NCI-H1092 (cell line): ENCODE measurements around the gene EIF3B.
"Not testable (repeated sequence)": the region's sequence is repeated elsewhere in the genome, so short reads cannot be mapped to it uniquely, and the experiment has no call there.

Source experiments
- DNase-seq: peaks from one replicate; lab custom pipeline; 2025; lab: John Stamatoyannopoulos, UW

EIF3B gene

GRCh38 chr7:2399848-2400587 is 45.4 kb downstream of the EIF3B start:
- peak; percentile 55 for DNase-seq

DNA sequence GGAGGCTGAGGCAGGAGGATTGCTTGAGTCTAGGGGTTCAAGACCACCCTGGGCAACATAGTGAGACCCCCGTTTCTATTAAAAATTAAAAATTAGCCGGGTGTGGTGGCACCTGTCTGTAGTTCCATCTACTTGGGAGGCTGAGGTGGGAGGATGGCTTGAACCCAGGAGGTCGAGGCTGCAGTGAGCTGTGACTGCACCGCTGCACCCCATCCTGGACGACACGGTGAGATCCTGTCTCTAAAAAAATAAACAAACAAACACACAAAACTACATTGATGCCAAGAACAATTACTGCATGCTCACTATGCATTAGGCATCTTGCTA is 48.0 kb downstream of the EIF3B start:
- DNase-seq: no peak

DNA sequence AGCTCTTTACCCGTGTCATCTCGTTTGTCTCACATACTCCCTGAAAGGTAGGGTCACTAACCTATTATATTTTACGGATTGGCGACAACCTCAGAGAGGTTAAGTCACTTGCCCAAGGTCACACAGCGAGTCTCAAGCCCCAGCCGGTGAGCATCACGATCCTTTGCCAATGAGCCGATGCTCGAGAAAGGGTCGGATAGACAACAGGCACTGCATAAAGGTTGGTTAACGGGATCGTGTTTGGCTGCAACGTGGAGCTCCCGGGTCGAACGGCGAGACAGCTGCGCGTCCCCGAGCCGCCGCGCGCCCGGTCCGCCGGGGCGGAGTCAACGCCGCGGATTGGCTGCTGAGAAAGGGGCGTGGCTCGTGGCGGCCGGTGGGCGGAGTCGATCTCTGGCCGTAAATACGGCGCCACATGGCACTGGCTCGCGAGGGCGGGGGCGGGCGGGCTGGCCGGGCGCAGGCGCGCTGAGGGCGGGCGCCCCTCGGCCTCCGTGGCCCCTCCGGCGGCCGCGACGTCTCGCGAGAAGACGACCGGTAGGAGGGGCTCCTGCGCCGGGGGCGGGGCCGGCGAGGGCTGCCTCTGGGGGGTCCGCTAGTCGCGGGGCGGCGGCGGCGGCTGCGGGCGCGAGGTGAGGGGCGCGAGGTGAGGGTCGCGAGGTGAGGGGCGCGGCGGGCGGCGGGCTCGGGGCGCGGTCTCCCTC is 48.5 kb downstream of the EIF3B start, which contains the start of gene CHST12:
Gene CHST12, plus strand, starts transcription at position 598 of the 704 bp plus-strand sequence. CDS start 29,029 bp downstream, outside the sequence.
- peak; percentile 94 for DNase-seq

DNA sequence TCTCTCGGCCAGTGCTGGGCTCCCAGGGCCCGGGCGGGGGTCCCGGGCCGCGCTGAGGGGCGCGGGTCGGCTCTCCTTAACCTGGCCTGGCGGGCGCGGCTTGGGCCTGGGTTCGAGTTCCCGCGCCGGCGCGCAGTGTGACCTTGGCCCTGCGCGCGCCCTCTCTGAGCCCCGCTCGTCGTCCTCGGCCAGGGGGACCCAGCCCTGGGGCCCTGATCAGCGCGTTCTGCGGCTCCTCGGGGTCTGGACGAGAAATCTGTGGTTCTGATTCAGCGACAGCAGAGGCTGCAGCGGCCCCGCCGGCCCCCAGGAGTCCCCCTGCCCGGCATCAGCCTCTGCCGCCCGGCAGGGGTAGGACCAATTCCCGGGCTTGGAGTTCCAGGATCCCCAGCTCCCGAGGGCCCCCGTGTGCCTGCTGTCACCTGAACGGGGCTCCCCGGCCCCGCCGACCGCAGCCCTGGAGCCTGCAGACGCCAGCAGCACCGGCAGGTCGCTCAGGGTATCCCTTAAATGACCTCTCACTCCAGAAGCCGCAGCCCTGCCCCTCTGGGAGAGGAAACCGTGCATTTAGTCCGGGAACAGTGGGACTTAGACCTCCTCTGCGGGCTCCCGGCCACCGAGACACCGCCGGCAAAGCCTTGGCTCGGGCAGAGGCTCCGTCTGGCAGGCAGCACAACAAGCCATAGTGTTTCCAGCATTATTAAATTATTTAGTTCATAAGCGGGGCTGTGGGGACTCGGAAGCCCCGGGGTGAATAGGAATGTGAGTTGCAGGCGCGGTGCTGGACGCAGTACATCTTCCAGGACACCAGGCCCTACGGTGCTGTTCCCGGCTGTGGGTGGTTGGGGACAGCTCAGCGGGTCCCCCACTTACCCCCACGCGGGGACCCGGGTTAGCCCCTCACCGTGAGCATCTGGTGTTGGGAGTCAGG is 49.4 kb downstream of the EIF3B start:
- peak; percentile 15 for DNase-seq

- DNase-seq: no peak
These were observed 50.1 kb downstream of the EIF3B start for GRCh38 chr7:2404714-2405119.

- DNase-seq: no peak
These were observed 50.6 kb downstream of the EIF3B start for GRCh38 chr7:2405201-2405600.

DNA sequence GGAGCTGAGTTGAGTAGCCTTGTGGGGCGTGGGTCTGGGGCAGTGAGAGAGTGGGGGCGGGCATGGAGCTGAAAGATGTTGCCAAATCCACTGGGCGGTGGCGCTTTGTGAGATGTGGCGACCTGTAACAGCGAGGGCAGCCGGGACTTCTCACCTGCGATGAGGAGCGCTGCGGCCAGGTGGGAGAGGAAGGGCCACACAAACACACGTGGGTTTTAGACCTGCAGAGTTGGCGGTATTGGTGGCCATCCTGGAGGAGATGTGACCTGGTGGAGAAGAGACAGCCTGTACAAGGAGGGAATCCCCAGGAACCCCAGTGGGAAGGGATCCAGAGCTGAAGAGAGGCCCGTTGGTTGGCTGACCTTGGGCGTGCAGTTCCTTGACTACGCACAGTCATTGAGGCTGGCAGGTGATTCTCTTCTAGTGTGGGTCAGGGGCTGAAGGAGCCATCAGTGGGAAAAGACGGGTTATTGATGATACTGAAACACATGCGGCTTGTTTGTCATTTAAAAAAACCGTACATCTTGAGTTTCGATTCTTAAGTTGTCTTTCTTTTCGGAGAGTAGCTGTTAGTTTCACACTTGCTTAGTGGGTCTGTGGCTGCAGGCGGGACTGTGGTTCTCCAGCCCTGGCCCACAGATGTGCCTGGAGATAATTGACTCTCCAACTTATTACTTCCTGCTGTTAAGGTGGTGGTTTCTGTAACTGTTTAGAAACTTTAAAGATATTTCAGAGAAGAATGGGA is 51.1 kb downstream of the EIF3B start:
- DNase-seq: no peak

GRCh38 chr7:2409745-2410414 is 55.3 kb downstream of the EIF3B start:
- DNase-seq: no peak

- no peak for DNase-seq
These were observed 56.4 kb downstream of the EIF3B start for GRCh38 chr7:2411049-2411448.

- DNase-seq: no peak
These were observed 57.4 kb downstream of the EIF3B start for GRCh38 chr7:2411815-2412586.

DNA sequence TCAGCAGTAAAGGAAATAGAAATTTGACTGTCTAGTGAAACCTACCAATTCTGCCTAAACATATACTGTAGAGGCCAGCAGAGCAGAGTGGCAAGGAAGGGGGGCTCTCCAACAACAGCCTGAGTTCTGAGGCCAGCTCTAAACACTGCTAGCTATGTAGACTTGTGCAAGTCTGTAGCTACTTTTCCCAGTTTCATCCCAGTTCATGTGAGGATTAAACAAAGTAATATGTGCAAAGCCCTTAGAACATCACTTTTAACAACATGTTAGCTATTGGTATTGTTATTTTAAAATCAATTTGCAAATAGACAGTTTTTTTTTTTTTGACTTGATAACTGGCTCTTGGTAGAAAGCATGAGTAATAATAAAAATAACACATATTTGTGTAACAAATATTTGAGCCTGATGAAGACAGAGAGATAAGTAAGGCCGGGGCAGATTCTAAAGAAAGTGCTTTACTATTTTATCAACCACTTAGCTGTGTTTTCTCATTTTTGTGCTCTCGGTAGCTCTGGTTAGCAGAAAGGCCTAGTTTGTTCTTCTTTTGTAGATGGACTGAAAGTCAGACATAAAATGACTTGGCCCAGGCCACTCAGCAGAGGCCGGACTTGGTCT is 58.1 kb downstream of the EIF3B start:
- DNase-seq: no peak

DNA sequence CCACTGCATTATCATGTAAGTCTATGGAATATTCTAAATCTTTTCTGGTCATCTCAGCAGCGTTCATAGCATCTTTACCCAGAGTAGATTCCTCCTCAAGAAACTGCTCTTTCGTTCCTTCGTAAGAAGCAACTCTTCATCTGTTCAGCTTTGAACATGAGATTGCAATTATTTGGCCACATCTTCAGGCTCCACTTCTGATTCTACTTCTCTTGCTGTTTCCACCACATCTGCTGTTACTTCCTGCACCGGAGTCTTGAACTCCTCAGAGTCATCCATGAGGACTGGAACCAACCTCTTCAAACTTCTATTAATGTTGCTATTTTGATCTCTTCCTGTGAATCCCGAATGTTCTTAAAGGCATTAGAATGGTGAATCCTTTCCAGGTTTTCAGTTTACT is 61.4 kb downstream of the EIF3B start:
- DNase-seq: no peak

DNA sequence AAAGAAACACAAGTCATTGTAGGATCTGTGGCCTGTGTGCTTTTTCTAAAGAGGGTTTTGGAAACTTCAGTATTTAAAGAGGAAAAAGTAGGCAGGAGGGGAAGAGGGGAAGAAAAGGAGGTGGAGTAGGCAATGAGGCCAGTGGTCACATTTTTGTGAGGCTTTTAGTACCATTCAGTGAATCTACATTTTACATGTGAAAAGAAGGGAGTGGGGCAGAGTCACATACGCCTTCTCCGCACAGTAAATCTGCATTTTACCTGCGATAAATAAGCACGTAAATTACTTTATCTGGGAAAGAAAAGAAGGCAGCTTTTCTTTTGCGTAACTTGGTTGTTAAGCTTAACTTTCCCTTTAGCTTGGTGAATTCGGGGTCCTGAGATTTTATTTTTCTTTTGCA is 62.0 kb downstream of the EIF3B start:
- DNase-seq: no peak

GRCh38 chr7:2417178-2417577 is 62.6 kb downstream of the EIF3B start:
- not testable (repeated sequence) for DNase-seq

DNA sequence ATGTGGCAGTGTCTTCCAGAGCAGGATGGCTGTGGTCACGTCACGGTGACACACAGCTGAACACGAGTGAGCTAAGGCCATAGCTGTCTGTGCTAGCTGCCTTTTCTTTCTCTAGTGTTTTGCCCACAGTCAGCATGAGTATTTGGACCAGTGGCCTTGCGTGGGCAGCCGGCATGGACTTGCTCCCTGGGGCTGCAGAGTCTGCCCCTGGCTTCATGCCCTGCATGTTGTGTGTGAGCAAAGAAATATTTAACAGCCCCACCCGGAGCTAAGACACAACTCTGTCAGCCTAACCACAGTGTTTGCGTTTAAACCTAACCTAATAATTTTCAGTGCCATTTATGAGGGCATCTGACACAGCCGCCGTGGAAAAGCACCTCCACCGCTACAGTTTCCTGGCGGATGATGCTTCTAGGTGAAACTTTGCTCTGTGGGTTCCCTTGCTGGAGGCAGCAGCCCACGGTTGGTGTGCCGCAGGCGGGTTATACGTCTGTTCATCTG is 63.4 kb downstream of the EIF3B start:
- no peak for DNase-seq

GRCh38 chr7:2420216-2420933 is 65.7 kb downstream of the EIF3B start:
- no peak for DNase-seq

DNA sequence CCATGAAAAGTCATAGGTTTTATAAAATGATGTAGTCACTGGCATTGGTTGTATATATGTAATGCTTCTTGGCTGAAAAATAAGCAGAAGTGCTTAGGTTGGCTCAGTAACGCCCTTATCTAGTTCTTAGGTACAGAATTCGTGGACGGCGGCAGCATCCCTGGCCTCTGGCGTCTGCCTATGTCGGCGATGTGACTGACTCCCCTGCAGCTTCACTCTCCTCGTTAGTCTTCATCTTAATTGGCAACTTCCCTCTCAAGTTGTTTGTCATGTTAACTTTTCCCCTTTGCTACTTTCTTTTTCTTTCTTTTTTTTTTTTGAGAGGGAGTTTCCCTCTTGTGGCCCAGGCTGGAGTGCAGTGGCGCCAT is 67.3 kb downstream of the EIF3B start:
- DNase-seq: no peak

- no peak for DNase-seq
These were observed 71.1 kb downstream of the EIF3B start for GRCh38 chr7:2425749-2426148.
